Neural crest cell (in vitro differentiated cells): ENCODE results near the gene HCFC1R1. TPM values are rescaled to one million over a fixed set of nuclear protein-coding genes. Genes with fewer than 3 reads are reported as not detected.

ENCODE experiments used
- DNase-seq: peaks from one replicate; pipeline ENCODE4 v3.0.0; 2021; ENCODE audit warnings: low read depth, mixed read lengths, low spot score
- H3K27ac Mint-ChIP-seq: one replicate; pipeline ENCODE4 v1.8.0; 2021; ENCODE audit warnings: mild to moderate bottlenecking, mixed read lengths; ENCODE audit not compliant: unreplicated experiment
- H3K27me3 Mint-ChIP-seq: 2 replicates; pipeline ENCODE4 v1.8.0; 2021; ENCODE audit warnings: low read depth, mild to moderate bottlenecking, mixed read lengths
- H3K36me3 Mint-ChIP-seq: 2 replicates; pipeline ENCODE4 v1.8.0; 2021; ENCODE audit warnings: low read depth, mild to moderate bottlenecking, mixed read lengths
- H3K4me1 Mint-ChIP-seq: 2 replicates; pipeline ENCODE4 v1.8.0; 2021; ENCODE audit warnings: mixed read lengths
- H3K4me3 Mint-ChIP-seq: one replicate; pipeline ENCODE4 v1.8.0; 2021; ENCODE audit warnings: mild to moderate bottlenecking, mixed read lengths
- H3K9me3 Mint-ChIP-seq: 2 replicates; pipeline ENCODE4 v1.8.0; 2021; ENCODE audit warnings: mixed read lengths
- total RNA-seq: library from RNA; stranded (reverse); gene quantifications from 2 replicates; pipeline ENCODE4 v1.2.1, GENCODE V29; 2021
- TF ChIP-seq, protein P1 (sequence below): fragments of 200-600 bp; sonication (generic); conservative IDR thresholded peaks from 2 replicates; pipeline ENCODE4 v1.5.0; 2021; ENCODE audit warnings: antibody characterized with exemption, mild to moderate bottlenecking

The HCFC1R1 gene
- total RNA-seq, 1 donor from 2014 or later, result 23.7 TPM

DNA sequence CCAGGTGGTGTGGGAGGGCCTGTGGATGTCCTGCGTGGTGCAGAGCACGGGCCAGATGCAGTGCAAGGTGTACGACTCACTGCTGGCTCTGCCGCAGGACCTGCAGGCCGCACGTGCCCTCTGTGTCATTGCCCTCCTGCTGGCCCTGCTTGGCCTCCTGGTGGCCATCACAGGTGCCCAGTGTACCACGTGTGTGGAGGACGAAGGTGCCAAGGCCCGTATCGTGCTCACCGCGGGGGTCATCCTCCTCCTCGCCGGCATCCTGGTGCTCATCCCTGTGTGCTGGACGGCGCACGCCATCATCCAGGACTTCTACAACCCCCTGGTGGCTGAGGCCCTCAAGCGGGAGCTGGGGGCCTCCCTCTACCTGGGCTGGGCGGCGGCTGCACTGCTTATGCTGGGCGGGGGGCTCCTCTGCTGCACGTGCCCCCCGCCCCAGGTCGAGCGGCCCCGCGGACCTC is 10.2 kb downstream of the HCFC1R1 start:
- TF ChIP-seq, protein P1, sequence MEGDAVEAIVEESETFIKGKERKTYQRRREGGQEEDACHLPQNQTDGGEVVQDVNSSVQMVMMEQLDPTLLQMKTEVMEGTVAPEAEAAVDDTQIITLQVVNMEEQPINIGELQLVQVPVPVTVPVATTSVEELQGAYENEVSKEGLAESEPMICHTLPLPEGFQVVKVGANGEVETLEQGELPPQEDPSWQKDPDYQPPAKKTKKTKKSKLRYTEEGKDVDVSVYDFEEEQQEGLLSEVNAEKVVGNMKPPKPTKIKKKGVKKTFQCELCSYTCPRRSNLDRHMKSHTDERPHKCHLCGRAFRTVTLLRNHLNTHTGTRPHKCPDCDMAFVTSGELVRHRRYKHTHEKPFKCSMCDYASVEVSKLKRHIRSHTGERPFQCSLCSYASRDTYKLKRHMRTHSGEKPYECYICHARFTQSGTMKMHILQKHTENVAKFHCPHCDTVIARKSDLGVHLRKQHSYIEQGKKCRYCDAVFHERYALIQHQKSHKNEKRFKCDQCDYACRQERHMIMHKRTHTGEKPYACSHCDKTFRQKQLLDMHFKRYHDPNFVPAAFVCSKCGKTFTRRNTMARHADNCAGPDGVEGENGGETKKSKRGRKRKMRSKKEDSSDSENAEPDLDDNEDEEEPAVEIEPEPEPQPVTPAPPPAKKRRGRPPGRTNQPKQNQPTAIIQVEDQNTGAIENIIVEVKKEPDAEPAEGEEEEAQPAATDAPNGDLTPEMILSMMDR, result no peak
- no peak for DNase-seq
- H3K4me3 Mint-ChIP-seq, result no peak overlapping the region
- no peaks in the 10 kb centered on the region for H3K9me3 Mint-ChIP-seq
- H3K27ac Mint-ChIP-seq, result no peak overlapping the region
- peaks cover 4% of the 10 kb centered on the region for H3K4me1 Mint-ChIP-seq
- peaks cover 96% of the 10 kb centered on the region for H3K27me3 Mint-ChIP-seq
- H3K36me3 Mint-ChIP-seq, result no peaks in the 10 kb centered on the region

DNA sequence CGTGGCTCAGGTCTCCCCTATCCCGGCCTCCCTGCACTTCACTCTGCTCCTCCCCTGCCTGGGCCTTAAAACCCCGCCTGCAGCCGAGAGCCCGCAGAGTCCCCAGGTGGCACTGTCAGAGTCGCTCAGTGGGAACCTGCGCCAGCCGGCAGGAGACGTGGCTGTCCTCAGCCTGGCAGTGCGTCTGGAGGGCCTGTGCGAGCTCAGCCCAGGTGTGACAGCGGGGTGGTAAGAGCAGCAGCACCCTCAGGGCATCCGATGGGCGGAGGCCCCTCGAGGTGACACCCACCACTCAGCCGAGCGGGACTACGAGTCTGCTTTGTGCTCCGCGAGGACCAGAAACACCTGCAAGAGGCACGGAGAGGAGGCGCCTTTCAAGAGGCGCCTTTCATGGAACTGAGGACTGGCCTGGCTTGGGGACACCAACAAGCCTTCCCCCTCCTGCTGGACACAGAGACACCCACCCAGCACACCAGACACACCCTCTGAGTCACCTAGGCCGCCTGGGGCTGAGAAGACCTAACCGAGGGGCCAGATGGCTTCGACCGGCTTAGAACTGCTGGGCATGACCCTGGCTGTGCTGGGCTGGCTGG is 10.8 kb downstream of the HCFC1R1 start, which contains the start of gene CLDN9:
Gene CLDN9, plus strand, starts transcription at position 96 of the 593 bp plus-strand sequence. Its CDS starts 440 bp downstream, at position 536.
- TF ChIP-seq, protein P1, result no peak
- DNase-seq, result no peak
- Mint-ChIP-seq H3K27me3 (peaks cover 96% of the 10 kb centered on the region), H3K4me1 (peaks cover 4% of the 10 kb centered on the region), H3K9me3 (no peaks in the 10 kb centered on the region), H3K36me3 (no peaks in the 10 kb centered on the region), H3K4me3 (no peak within 1 kb of the TSS), H3K27ac (no peak within 1 kb of the TSS)

DNA sequence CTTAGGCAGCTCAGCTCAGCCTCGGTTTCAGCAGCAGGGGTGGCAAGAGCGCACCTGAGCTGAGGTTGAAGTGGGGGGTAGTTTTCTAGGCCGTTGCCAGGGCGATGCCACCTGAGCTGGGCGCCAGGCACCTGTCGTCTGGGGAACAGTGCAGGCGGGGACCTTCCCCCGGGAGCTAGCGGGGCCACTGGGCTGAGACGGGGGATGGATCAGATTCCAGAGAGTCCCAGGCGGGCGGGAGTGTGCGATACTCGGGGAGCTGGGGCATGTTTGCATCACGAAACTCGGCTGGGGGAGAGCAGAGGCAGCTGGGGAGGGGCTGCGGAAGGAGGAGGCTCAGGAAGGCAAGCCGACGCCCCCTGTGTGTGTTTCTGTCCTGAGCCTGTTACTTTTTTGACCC is 11.5 kb downstream of the HCFC1R1 start:
- no peak for DNase-seq

DNA sequence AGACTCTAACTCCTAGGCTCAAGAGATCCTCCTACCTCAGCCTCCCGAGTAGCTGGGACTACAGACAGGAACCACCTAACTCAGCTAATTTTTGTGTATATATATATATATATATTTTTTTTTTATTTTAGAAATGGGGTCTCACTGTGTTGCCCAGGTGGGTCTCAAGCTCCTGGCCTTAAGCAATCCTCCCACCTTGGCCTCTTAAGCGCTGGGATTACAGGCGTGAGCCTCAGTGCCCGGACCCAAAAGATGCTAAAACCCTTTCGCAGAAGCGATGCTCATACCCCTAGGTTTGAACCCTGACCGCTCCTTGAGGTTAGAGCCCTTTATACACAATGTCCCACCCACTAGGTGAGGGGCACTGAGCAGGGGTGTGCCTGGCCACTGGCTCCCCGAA is 13.2 kb downstream of the HCFC1R1 start:
- Mint-ChIP-seq H3K9me3 (no peaks in the 10 kb centered on the region), H3K36me3 (no peaks in the 10 kb centered on the region), H3K4me1 (peaks cover 4% of the 10 kb centered on the region), H3K27me3 (peaks cover 99% of the 10 kb centered on the region), H3K27ac (no peak overlapping the region), H3K4me3 (no peak overlapping the region)
- DNase-seq, result no peak
- TF ChIP-seq, protein P1, result no peak

More for the DNA sequence above, 11.5 kb downstream of the HCFC1R1 start:
- TF ChIP-seq, protein P1, result no peak
- Mint-ChIP-seq H3K36me3 (no peaks in the 10 kb centered on the region), H3K27ac (no peak overlapping the region), H3K4me3 (no peak overlapping the region), H3K4me1 (peaks cover 4% of the 10 kb centered on the region), H3K27me3 (peaks cover 99% of the 10 kb centered on the region), H3K9me3 (no peaks in the 10 kb centered on the region)

DNA sequence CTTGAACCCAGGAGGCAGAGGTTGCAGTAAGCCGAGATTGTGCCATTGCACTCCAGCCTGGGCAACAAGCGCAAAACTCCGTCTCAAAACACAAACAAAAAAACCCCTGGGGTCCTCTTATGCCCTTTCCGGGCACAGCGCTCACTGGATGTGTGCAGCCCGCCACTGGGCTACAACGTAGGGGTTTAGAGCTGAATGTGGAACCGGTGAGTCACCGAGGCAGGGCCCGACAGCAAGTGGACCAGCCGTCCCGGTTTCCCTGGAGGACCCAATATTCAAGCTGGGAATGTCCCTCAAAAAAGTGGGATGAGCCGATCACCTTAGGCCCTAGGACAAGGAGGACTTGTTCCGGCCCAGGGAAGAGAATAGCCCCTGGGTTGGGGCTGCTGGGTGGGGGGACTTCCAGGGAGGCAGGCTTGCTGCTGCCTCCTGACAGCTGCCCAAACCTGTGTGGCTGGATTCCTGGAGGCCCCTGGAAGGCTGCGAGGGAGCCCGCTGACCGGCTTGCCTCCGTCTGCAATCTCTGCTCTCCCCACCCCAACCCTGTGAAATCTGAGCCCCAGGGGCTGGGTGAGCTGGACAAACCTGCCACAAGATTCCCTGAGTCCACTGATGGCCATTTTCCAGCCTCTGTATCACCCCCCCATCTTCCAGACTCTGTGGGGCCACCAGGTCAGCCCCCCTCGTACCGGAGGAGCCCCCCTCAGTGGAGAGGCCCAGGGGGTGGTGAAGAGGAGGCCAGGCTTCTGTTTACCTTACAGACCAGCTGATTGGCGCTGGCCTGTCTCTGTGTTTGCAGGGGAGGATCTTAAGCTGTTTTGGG is 14.0 kb downstream of the HCFC1R1 start:
- no peaks in the 10 kb centered on the region for H3K9me3 Mint-ChIP-seq
- no peak for DNase-seq
- no peak overlapping the region for H3K27ac Mint-ChIP-seq
- H3K4me3 Mint-ChIP-seq, result no peak overlapping the region
- H3K27me3 Mint-ChIP-seq, result peaks cover 100% of the 10 kb centered on the region
- peaks cover under 1% of the 10 kb centered on the region for H3K4me1 Mint-ChIP-seq
- TF ChIP-seq, protein P1, result no peak
- H3K36me3 Mint-ChIP-seq, result no peaks in the 10 kb centered on the region
